ENCODE measurements around the gene CRIP2. TPM values are rescaled to one million over a fixed set of nuclear protein-coding genes. Genes with fewer than 3 reads are reported as not detected.

Gene CRIP2
- polyA plus RNA-seq, 3 donors = 86.2 to 165 (median 146) TPM

- no peak for DNase-seq (ENCODE audit: extremely low read depth in 1 of 11, low read depth in 9 of 11, low spot score in 4 of 11)
These were observed 19.5 kb upstream of the CRIP2 start for GRCh38 chr14:105455086-105455640.

GRCh38 chr14:105455766-105456660 lies 18.6 kb upstream of the CRIP2 start:
- DNase-seq (ENCODE audit: extremely low read depth in 1 of 11, low read depth in 9 of 11, low spot score in 4 of 11) = no peak

GRCh38 chr14:105456736-105457617 lies 17.6 kb upstream of the CRIP2 start:
- no peak for DNase-seq (ENCODE audit: extremely low read depth in 1 of 11, low read depth in 9 of 11, low spot score in 4 of 11)

GRCh38 chr14:105458010-105458409 lies 16.6 kb upstream of the CRIP2 start:
- no peak for DNase-seq (ENCODE audit: extremely low read depth in 1 of 11, low read depth in 9 of 11, low spot score in 4 of 11)

- no peak for DNase-seq (ENCODE audit: extremely low read depth in 1 of 11, low read depth in 9 of 11, low spot score in 4 of 11)
These were observed 16.1 kb upstream of the CRIP2 start for GRCh38 chr14:105458571-105458970.

- DNase-seq (ENCODE audit: extremely low read depth in 1 of 11, low read depth in 9 of 11, low spot score in 4 of 11) = no peak
These were observed 14.5 kb upstream of the CRIP2 start for GRCh38 chr14:105460116-105460515.

- DNase-seq (ENCODE audit: extremely low read depth in 1 of 11, low read depth in 9 of 11, low spot score in 4 of 11) = no peak
These were observed 14.0 kb upstream of the CRIP2 start for GRCh38 chr14:105460616-105461015.

GRCh38 chr14:105461903-105462302 lies 12.7 kb upstream of the CRIP2 start:
- no peak for DNase-seq (ENCODE audit: extremely low read depth in 1 of 11, low read depth in 9 of 11, low spot score in 4 of 11)

GRCh38 chr14:105464501-105464900 lies 10.1 kb upstream of the CRIP2 start:
- no peak for DNase-seq (ENCODE audit: extremely low read depth in 1 of 11, low read depth in 9 of 11, low spot score in 4 of 11)

- DNase-seq (ENCODE audit: extremely low read depth in 1 of 11, low read depth in 9 of 11, low spot score in 4 of 11) = no peak
These were observed 9.2 kb upstream of the CRIP2 start for GRCh38 chr14:105465209-105466031.

GRCh38 chr14:105466531-105467248 lies 7.9 kb upstream of the CRIP2 start:
- no peak for DNase-seq (ENCODE audit: extremely low read depth in 1 of 11, low read depth in 9 of 11, low spot score in 4 of 11)

GRCh38 chr14:105467249-105467941 lies 7.2 kb upstream of the CRIP2 start:
- DNase-seq (ENCODE audit: extremely low read depth in 1 of 11, low read depth in 9 of 11, low spot score in 4 of 11) = no peak

- DNase-seq (ENCODE audit: extremely low read depth in 1 of 11, low read depth in 9 of 11, low spot score in 4 of 11) = no peak
These were observed 6.6 kb upstream of the CRIP2 start for GRCh38 chr14:105467942-105468471.

GRCh38 chr14:105468621-105469241 lies 5.9 kb upstream of the CRIP2 start:
- DNase-seq (ENCODE audit: extremely low read depth in 1 of 11, low read depth in 9 of 11, low spot score in 4 of 11) = no peak

GRCh38 chr14:105469456-105470349 lies 4.9 kb upstream of the CRIP2 start:
- no peak for DNase-seq (ENCODE audit: extremely low read depth in 1 of 11, low read depth in 9 of 11, low spot score in 4 of 11)
